Measurements from ENCODE around the gene VENTX. TPM values are rescaled to one million over a fixed set of nuclear protein-coding genes. Genes with fewer than 3 reads are reported as not detected.
A peak's percentile ranks its signal among the peaks of the same experiment; 100 is the strongest.

The VENTX gene
- total RNA-seq, 1 donor from 2014 or later, result not detected

DNA sequence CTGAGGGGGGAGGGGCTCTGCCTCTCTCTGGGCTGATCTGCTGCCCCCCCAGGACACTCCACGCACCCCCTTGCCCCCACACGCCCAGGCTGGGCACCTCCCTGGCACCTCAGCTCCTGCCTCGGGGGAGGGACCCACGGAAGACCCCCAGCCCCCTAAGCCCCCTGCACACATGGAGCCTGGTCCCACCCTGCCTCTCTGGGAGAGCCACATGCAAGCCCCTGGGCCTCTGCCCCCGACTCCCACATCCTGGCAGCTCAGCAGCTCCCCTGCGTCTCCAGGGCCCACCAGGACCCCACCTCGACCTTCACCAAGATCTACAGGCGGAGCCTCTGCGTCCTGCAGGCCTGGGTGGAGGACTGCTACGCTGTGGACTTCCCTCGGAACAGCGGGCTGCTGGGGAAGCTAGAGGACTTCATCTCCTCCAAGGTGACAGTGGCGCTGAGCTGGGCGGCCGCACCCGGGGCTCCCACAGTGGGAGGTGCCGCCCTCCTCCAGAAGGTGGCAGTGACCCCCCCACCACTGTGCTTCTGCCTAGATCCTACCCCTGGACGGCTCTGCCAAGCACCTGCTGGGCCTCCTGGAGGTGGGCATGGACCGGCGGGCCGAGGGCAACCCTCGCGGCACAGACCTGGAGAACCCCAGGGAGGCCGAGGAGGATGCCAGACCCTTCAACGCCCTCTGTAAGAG is 26.4 kb upstream of the VENTX start:
- H3K27me3 ChIP-seq (ENCODE audit: control insufficient read depth, insufficient read depth, low read length), result no peaks in the 10 kb centered on the region
- FAIRE-seq, result no peak
- DNase-seq (ENCODE audit: low read depth), result no peak
- H3K4me3 ChIP-seq (ENCODE audit: low read depth, low read length), result no peak overlapping the region
- H3K36me3 ChIP-seq (ENCODE audit: control insufficient read depth, insufficient read depth, low read length), result no peaks in the 10 kb centered on the region
- TF ChIP-seq, protein P1, sequence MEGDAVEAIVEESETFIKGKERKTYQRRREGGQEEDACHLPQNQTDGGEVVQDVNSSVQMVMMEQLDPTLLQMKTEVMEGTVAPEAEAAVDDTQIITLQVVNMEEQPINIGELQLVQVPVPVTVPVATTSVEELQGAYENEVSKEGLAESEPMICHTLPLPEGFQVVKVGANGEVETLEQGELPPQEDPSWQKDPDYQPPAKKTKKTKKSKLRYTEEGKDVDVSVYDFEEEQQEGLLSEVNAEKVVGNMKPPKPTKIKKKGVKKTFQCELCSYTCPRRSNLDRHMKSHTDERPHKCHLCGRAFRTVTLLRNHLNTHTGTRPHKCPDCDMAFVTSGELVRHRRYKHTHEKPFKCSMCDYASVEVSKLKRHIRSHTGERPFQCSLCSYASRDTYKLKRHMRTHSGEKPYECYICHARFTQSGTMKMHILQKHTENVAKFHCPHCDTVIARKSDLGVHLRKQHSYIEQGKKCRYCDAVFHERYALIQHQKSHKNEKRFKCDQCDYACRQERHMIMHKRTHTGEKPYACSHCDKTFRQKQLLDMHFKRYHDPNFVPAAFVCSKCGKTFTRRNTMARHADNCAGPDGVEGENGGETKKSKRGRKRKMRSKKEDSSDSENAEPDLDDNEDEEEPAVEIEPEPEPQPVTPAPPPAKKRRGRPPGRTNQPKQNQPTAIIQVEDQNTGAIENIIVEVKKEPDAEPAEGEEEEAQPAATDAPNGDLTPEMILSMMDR (IDR thresholded peaks at IDR 0.05; ENCODE audit: insufficient read depth, low read length, severe bottlenecking), result no peak

DNA sequence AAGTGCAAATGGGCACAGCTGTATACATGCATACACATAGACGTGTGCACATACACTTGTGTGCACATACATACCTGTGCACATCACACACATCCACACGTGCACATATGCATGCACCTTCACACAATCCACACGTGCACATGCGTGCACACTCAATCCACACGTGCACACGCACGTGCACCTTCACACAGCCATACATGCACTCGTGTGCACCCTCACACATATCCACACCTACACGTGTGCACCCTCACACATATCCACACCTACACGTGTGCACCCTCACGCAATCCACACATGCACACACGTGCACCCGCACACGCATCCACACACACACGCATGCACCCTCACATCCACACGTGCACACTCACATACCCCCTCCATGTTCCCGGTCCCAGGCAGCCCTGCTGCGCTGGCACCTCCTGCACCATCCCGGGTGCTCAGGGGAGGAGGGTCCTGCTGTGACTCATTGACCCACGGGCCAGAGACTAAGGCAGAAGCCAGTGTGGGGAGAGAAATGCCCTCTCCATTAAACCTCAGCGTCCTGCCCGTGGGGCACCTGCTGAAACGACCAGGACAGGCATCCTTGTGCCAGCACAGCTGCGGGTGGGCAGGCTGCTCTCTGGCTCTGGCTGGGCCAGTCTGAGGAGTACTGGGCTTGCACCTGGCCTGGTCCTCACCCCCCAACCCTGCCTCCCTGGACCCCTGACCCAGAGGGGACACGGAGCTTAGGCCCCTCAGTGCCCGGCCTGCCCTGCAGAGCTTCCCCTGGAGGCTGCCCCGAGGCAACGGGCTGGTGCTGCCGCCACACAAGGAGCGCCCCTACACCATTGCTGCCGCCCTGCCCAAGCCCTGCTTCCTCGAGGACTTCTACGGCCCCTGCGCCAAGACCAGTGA is 25.4 kb upstream of the VENTX start:
- Histone ChIP-seq H3K4me3 (ENCODE audit: low read depth, low read length) (no peak overlapping the region), H3K36me3 (ENCODE audit: control insufficient read depth, insufficient read depth, low read length) (no peaks in the 10 kb centered on the region), H3K27me3 (ENCODE audit: control insufficient read depth, insufficient read depth, low read length) (no peaks in the 10 kb centered on the region)
- DNase-seq (ENCODE audit: low read depth) (no peak), FAIRE-seq (peak; percentile 97)
- TF ChIP-seq, protein P1 (IDR thresholded peaks at IDR 0.05; ENCODE audit: insufficient read depth, low read length, severe bottlenecking), result no peak

DNA sequence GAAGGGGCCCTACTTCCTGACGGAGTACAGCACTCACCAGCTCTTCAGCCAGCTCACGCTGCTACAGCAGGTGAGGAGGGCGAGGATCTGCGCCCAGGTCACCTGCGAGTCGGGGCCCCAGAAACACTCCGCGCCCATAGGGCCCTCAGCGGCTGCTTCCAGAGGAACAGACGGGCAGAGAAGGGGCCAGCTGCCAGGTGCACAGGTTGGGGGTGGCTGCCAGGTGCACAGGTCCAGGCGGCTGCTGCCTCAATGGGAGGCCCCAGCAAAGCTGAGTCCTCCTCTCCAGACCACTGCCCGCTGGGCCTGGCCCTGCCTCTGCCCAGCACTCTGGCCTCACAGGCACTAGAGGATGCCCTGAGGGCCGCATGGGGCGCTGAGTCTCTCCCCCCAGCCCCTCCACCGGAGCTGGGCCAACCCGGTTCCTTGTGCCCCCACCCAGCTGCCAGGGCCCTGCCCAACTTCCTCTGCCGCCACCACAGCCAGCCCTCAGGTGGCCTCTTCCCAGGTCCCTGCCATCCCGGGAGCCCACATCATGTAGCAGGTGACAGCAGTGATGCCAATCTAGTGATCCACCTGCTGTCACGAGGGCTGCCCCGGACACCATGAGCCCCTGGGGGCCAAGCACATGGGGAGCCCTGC is 24.7 kb upstream of the VENTX start:
- FAIRE-seq (no peak), DNase-seq (ENCODE audit: low read depth) (no peak)
- TF ChIP-seq, protein P1 (IDR thresholded peaks at IDR 0.05; ENCODE audit: insufficient read depth, low read length, severe bottlenecking), result no peak

DNA sequence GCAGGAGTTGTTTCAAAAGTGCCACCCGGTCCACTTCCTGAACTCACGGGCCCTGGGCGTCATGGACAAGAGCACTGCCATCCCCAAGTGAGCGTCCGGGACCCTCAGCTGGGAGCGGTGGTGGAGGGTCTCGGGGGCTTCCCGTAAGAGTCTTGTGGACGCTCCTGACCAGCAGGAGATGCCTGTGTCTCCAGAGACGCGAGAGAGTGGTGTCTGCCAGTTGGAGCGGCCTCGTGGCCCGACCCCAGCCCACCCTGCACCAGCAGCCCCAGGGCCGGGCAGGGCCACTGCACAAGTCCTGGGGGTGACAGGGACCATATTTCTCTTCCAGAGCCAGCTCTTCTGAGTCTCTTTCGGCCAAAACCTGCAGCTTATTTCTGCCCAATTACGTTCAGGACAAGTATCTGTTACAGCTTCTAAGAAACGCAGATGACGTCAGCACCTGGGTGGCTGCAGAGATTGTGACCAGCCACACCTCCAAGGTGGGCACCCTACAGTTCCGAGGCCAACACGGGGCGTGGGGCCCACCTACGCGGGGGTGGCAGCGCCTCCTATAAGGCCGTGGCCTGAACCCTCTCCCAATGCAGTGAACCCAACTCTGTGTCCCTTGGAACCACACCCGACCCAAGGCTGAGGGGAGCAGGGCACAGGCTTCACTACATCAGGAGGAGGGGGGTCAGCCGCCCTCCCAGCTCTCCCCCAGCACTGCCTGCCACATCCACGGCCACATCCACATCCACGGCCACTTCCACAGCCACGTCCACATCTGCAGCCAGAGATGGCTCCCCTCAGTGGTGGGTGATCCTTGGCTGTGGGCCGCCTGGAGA is 23.8 kb upstream of the VENTX start:
- Histone ChIP-seq H3K36me3 (ENCODE audit: control insufficient read depth, insufficient read depth, low read length) (no peaks in the 10 kb centered on the region), H3K4me3 (ENCODE audit: low read depth, low read length) (no peak overlapping the region), H3K27me3 (ENCODE audit: control insufficient read depth, insufficient read depth, low read length) (no peaks in the 10 kb centered on the region)
- FAIRE-seq (no peak), DNase-seq (ENCODE audit: low read depth) (no peak)
- TF ChIP-seq, protein P1 (IDR thresholded peaks at IDR 0.05; ENCODE audit: insufficient read depth, low read length, severe bottlenecking), result no peak

More for the DNA sequence above, 24.7 kb upstream of the VENTX start:
- H3K27me3 ChIP-seq (ENCODE audit: control insufficient read depth, insufficient read depth, low read length), result no peaks in the 10 kb centered on the region
- H3K4me3 ChIP-seq (ENCODE audit: low read depth, low read length), result no peak overlapping the region
- H3K36me3 ChIP-seq (ENCODE audit: control insufficient read depth, insufficient read depth, low read length), result no peaks in the 10 kb centered on the region
